ENCODE measurements around the gene LDB1. TPM values are rescaled to one million over a fixed set of nuclear protein-coding genes. Genes with fewer than 3 reads are reported as not detected.

Gene LDB1
- total and polyA plus RNA-seq, 11 donors = 29.5 to 63.2 (median 45.7) TPM

DNA sequence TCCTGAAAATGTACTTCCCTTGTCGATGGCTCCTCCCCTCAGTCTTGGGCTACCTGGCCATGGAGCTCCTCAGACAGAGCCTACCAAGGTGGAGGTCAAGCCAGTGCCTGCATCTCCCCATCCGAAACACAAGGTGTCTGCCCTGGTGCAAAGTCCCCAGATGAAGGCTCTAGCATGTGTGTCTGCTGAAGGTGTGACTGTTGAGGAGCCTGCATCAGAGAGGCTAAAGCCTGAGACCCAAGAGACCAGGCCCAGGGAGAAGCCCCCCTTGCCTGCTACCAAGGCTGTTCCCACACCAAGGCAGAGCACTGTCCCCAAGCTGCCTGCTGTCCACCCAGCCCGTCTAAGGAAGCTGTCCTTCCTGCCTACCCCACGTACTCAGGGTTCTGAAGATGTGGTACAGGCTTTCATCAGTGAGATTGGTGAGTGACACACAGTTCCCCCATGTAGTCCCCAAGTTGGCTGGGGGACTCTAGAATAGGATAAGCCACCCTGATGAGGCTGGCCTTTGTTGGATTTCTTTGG is 21.5 kb upstream of the LDB1 start:
- Histone ChIP-seq H3K4me1 (peaks cover 0 to 16% (median 3%) of the 10 kb centered on the region in 12 donors), H3K4me3 (no peak overlapping the region), H3K36me3 (peaks cover 3 to 89% (median 77%) of the 10 kb centered on the region in 9 donors), H3K9me3 (no peaks in the 10 kb centered on the region), H3K27me3 (no peaks in the 10 kb centered on the region), H3K27ac (no peak overlapping the region)
- DNase-seq = no peak
- intact Hi-C loops (cut with DNase I) = no loop called here
- TF ChIP-seq, protein P1, sequence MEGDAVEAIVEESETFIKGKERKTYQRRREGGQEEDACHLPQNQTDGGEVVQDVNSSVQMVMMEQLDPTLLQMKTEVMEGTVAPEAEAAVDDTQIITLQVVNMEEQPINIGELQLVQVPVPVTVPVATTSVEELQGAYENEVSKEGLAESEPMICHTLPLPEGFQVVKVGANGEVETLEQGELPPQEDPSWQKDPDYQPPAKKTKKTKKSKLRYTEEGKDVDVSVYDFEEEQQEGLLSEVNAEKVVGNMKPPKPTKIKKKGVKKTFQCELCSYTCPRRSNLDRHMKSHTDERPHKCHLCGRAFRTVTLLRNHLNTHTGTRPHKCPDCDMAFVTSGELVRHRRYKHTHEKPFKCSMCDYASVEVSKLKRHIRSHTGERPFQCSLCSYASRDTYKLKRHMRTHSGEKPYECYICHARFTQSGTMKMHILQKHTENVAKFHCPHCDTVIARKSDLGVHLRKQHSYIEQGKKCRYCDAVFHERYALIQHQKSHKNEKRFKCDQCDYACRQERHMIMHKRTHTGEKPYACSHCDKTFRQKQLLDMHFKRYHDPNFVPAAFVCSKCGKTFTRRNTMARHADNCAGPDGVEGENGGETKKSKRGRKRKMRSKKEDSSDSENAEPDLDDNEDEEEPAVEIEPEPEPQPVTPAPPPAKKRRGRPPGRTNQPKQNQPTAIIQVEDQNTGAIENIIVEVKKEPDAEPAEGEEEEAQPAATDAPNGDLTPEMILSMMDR (IDR thresholded peaks at IDR 0.05) = no peak
- TF ChIP-seq POLR2A (IDR thresholded peaks at IDR 0.05) = no peak
- no peak for ATAC-seq
- 80 to 91% (median 87%) methylated on average over 3 to 4 of the region's 4 CpGs for WGBS, 4 donors

DNA sequence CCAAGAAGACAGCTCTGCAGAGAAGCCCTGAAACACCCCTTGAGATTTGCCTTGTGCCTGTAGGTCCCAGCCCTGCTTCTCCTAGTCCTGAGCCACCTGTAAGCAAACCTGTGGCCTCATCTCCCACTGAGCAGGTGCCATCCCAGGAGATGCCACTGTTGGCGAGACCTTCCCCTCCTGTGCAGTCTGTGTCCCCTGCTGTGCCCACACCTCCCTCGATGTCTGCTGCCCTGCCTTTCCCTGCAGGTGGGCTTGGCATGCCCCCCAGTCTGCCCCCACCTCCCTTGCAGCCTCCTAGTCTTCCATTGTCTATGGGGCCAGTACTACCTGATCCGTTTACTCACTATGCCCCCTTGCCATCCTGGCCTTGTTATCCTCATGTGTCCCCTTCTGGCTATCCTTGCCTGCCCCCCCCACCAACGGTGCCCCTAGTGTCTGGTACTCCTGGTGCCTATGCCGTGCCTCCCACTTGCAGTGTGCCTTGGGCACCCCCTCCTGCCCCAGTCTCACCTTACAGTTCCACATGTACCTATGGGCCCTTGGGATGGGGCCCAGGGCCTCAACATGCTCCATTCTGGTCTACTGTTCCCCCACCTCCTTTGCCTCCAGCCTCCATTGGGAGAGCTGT is 20.9 kb upstream of the LDB1 start:
- TF ChIP-seq, protein P1 (IDR thresholded peaks at IDR 0.05) = no peak
- no peak for TF ChIP-seq POLR2A (IDR thresholded peaks at IDR 0.05)
- 88 to 92% (median 90%) methylated on average over 5 of the region's 5 CpGs for WGBS, 4 donors
- Histone ChIP-seq H3K27me3 (no peaks in the 10 kb centered on the region), H3K27ac (no peak overlapping the region), H3K4me1 (peaks cover 0 to 22% (median 9%) of the 10 kb centered on the region in 12 donors), H3K9me3 (no peaks in the 10 kb centered on the region), H3K4me3 (no peak overlapping the region), H3K36me3 (peaks cover 3 to 83% (median 73%) of the 10 kb centered on the region in 9 donors)
- intact Hi-C loops (cut with DNase I) = no loop called here
- DNase-seq = no peak
- ATAC-seq = no peak

DNA sequence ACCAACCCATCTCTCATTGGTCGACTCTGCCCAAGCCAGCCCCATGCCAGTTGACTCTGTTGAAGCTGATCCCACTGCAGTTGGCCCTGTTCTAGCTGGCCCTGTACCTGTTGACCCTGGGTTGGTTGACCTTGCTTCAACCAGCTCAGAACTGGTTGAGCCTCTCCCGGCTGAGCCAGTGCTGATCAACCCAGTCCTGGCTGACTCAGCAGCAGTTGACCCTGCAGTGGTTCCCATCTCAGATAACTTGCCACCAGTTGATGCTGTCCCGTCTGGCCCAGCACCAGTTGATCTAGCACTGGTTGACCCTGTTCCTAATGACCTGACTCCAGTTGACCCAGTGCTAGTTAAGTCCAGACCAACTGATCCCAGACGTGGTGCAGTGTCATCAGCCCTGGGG is 20.1 kb upstream of the LDB1 start:
- Histone ChIP-seq H3K4me3 (no peak overlapping the region), H3K4me1 (peaks cover 0 to 30% (median 14%) of the 10 kb centered on the region in 12 donors), H3K27me3 (no peaks in the 10 kb centered on the region), H3K9me3 (no peaks in the 10 kb centered on the region), H3K27ac (no peak overlapping the region), H3K36me3 (peaks cover 3 to 76% (median 71%) of the 10 kb centered on the region in 9 donors)
- WGBS, 4 donors = 74 to 95% (median 88%) methylated on average over 3 to 4 of the region's 4 CpGs
- intact Hi-C loops (cut with DNase I) = no loop called here
- ATAC-seq (no peak), DNase-seq (no peak)
- TF ChIP-seq, protein P1 (IDR thresholded peaks at IDR 0.05) = no peak
- no peak for TF ChIP-seq POLR2A (IDR thresholded peaks at IDR 0.05)

- Histone ChIP-seq H3K4me3 (no peak overlapping the region), H3K27ac (no peak overlapping the region), H3K27me3 (no peaks in the 10 kb centered on the region), H3K4me1 (peaks cover 0 to 37% (median 19%) of the 10 kb centered on the region in 12 donors), H3K9me3 (no peaks in the 10 kb centered on the region), H3K36me3 (peaks cover 3 to 70% (median 64%) of the 10 kb centered on the region in 9 donors)
- intact Hi-C loops (cut with DNase I) = no loop called here
- ATAC-seq = no peak
- WGBS, 4 donors = 93 to 96% (median 95%) methylated on average over 15 of the region's 15 CpGs
- TF ChIP-seq, protein P1 (IDR thresholded peaks at IDR 0.05) = no peak
- TF ChIP-seq POLR2A (IDR thresholded peaks at IDR 0.05) = no peak
- DNase-seq = no peak
Measured at GRCh38 chr10:102139281-102140110, 19.3 kb upstream of the LDB1 start.

Data from heart left ventricle (tissue), 16 donors.